ENCODE measurements around the gene CEMIP.

- TF ChIP-seq CTCF (IDR thresholded peaks at IDR 0.05) (no peak), POLR2AphosphoS5 (IDR thresholded peaks at IDR 0.05) (no peak)
Observed at GRCh38 chr15:80953953-80954778, 175.0 kb downstream of the CEMIP start.
